Esophagus muscularis mucosa (tissue), 4 donors: ENCODE measurements around the gene KLHL10. TPM values are rescaled to one million over a fixed set of nuclear protein-coding genes. Genes with fewer than 3 reads are reported as not detected.
"Not testable (repeated sequence)": the region's sequence is repeated elsewhere in the genome, so short reads cannot be mapped to it uniquely, and the experiment has no call there.

ENCODE experiments used
- DNase-seq: peaks from one replicate; pipeline ENCODE4 v3.0.0-alpha.2; 2017; ENCODE audit errors: extremely low spot score
- H3K27ac ChIP-seq, 4 donors: fragments of 200-600 bp; sonication (generic); replicated peaks in 1 of 4; 1 replicate in 3 of 4; 2 replicates in 1 of 4; pipeline ENCODE4 v1.5.1; 2016 to 2019; ENCODE audit warnings: mild to moderate bottlenecking in 1 of 4
- H3K27me3 ChIP-seq, 4 donors: fragments of 200-600 bp; sonication (generic); one replicate each; pipeline versions ENCODE4 v1.5.1 to v1.6.0; 2016 to 2019
- H3K36me3 ChIP-seq, 4 donors: fragments of 200-600 bp; sonication (generic); one replicate each; pipeline ENCODE4 v1.5.1; 2016 to 2019
- H3K4me1 ChIP-seq, 4 donors: fragments of 200-600 bp; sonication (generic); one replicate each; pipeline ENCODE4 v1.5.1; 2016 to 2019
- H3K4me3 ChIP-seq, 4 donors: fragments of 200-600 bp; sonication (generic); 1 replicate in 2 of 4; 2 replicates in 2 of 4; pipeline ENCODE4 v1.5.1; 2016 to 2019; ENCODE audit warnings: mild to moderate bottlenecking in 4 of 4, moderate library complexity in 1 of 4
- H3K9me3 ChIP-seq, 4 donors: fragments of 200-600 bp; sonication (generic); 1 replicate in 3 of 4; 2 replicates in 1 of 4; pipeline ENCODE4 v1.5.1; 2016 to 2019
- CTCF ChIP-seq, 3 experiments: fragments of 200-600 bp in 2 of 3; fragments of 450-650 bp in 1 of 3; sonication (generic) in 2 of 3; IDR thresholded peaks; one replicate each; pipeline ENCODE4 v1.5.1; 2017 to 2019; ENCODE audit warnings: antibody characterized with exemption in 3 of 3, mild to moderate bottlenecking in 2 of 3, moderate library complexity in 1 of 3
- EP300 ChIP-seq: sonication (generic); formaldehyde crosslinking; IDR thresholded peaks from one replicate; pipeline ENCODE4 v1.6.1; 2017; ENCODE audit warnings: antibody characterized with exemption
- POLR2A ChIP-seq: fragments of 450-650 bp; IDR thresholded peaks from one replicate; pipeline ENCODE4 v1.6.1; 2017; ENCODE audit warnings: antibody characterized with exemption, moderate library complexity, mild to moderate bottlenecking, low read depth
- POLR2AphosphoS5 ChIP-seq, 2 donors: sonication (generic); formaldehyde crosslinking; IDR thresholded peaks; one replicate each; pipeline ENCODE4 v1.6.1; 2017; ENCODE audit warnings: antibody characterized with exemption in 2 of 2
- WGBS: methylation state at CpG from one replicate; pipeline ENCODE4 v1.1.5; 2018; 5-methylcytosine and 5-hydroxymethylcytosine counted together
- intact Hi-C: fragments of 100-400 bp; cut with DNase I; formaldehyde crosslinking; loops from one replicate; pipeline ENCODE4 v1.15.1; 2023
- total RNA-seq, 4 donors: library from RNA; depleted of rRNA; stranded (reverse); fragments of >200 nt; gene quantifications; one replicate each; pipeline versions ENCODE4 v1.1.0 to v1.2.1, GENCODE V29; 2016

KLHL10 gene
- total RNA-seq, 4 donors from 2014 or later = 1.7 to 3.0 (median 2.7) TPM

GRCh38 chr17:41870097-41870496, 32.5 kb downstream of the KLHL10 start:
- whole genome bisulfite sequencing = 97% methylated on average over 2 of the region's 2 CpGs
- no peak overlapping the region for H3K27ac ChIP-seq
- no peak for TF ChIP-seq CTCF (IDR thresholded peaks at IDR 0.05)
- TF ChIP-seq POLR2A = no peak
- no peaks in the 10 kb centered on the region for H3K9me3 ChIP-seq
- H3K27me3 ChIP-seq = no peaks in the 10 kb centered on the region
- peaks cover 0 to 3% (median 2%) of the 10 kb centered on the region in 4 donors for H3K4me1 ChIP-seq
- DNase-seq = no peak
- intact Hi-C loops = no loop called here
- H3K36me3 ChIP-seq = peaks cover 31 to 84% (median 76%) of the 10 kb centered on the region in 4 donors
- no peak overlapping the region for H3K4me3 ChIP-seq

- Histone ChIP-seq H3K36me3 (peaks cover 31 to 84% (median 76%) of the 10 kb centered on the region in 4 donors), H3K27ac (no peak overlapping the region), H3K4me1 (peaks cover 0 to 1% (median 0%) of the 10 kb centered on the region in 4 donors), H3K4me3 (no peak overlapping the region), H3K27me3 (no peaks in the 10 kb centered on the region), H3K9me3 (no peaks in the 10 kb centered on the region)
- TF ChIP-seq POLR2A = no peak
- intact Hi-C loops = no loop called here
- DNase-seq = no peak
- 88% methylated on average over 7 of the region's 7 CpGs for WGBS
These were observed 33.0 kb downstream of the KLHL10 start for GRCh38 chr17:41870627-41871026.

- H3K4me1 ChIP-seq = no peaks in the 10 kb centered on the region
- no peak for TF ChIP-seq EP300
- DNase-seq = no peak
- intact Hi-C loops = no loop called here
- 87% methylated on average over 4 of the region's 10 CpGs for WGBS
- no peak overlapping the region for H3K27ac ChIP-seq
- H3K27me3 ChIP-seq = no peaks in the 10 kb centered on the region
- H3K36me3 ChIP-seq = peaks cover 31 to 87% (median 80%) of the 10 kb centered on the region in 4 donors
- H3K9me3 ChIP-seq = no peaks in the 10 kb centered on the region
- H3K4me3 ChIP-seq = no peak overlapping the region
These were observed 34.2 kb downstream of the KLHL10 start for GRCh38 chr17:41871789-41872188.

- no peaks in the 10 kb centered on the region for H3K27me3 ChIP-seq
- DNase-seq = no peak
- intact Hi-C loops = no loop called here
- WGBS = 96% methylated on average over 10 of the region's 10 CpGs
- peaks cover 45 to 90% (median 83%) of the 10 kb centered on the region in 4 donors for H3K36me3 ChIP-seq
- H3K4me1 ChIP-seq = no peaks in the 10 kb centered on the region
- no peak overlapping the region for H3K27ac ChIP-seq
- TF ChIP-seq POLR2A = no peak
- no peak for TF ChIP-seq POLR2AphosphoS5 (IDR thresholded peaks at IDR 0.05)
- TF ChIP-seq CTCF (IDR thresholded peaks at IDR 0.05) = no peak
- no peak for TF ChIP-seq EP300
- no peaks in the 10 kb centered on the region for H3K9me3 ChIP-seq
- no peak overlapping the region for H3K4me3 ChIP-seq
These were observed 36.1 kb downstream of the KLHL10 start for GRCh38 chr17:41873559-41874292.

GRCh38 chr17:41874293-41874670, 36.7 kb downstream of the KLHL10 start:
- H3K4me3 ChIP-seq, H3K27ac ChIP-seq, DNase-seq, H3K27me3 ChIP-seq, H3K4me1 ChIP-seq, intact Hi-C loops, H3K9me3 ChIP-seq: not testable (repeated sequence)
- WGBS = 92% methylated on average over 9 of the region's 9 CpGs
- peaks cover 41 to 89% (median 85%) of the 10 kb centered on the region in 4 donors for H3K36me3 ChIP-seq

GRCh38 chr17:41880130-41880529, 42.5 kb downstream of the KLHL10 start:
- intact Hi-C loops = no loop called here
- DNase-seq = no peak
- H3K9me3 ChIP-seq = no peaks in the 10 kb centered on the region
- peaks cover 57 to 88% (median 78%) of the 10 kb centered on the region in 4 donors for H3K36me3 ChIP-seq
- H3K4me3 ChIP-seq = no peak overlapping the region
- no peak overlapping the region for H3K27ac ChIP-seq
- no peaks in the 10 kb centered on the region for H3K4me1 ChIP-seq
- no peaks in the 10 kb centered on the region for H3K27me3 ChIP-seq
- no peak for TF ChIP-seq POLR2AphosphoS5 (IDR thresholded peaks at IDR 0.05)
- no peak for TF ChIP-seq POLR2A
- 93% methylated on average over 4 of the region's 4 CpGs for WGBS

- Histone ChIP-seq H3K27ac (no peak overlapping the region), H3K9me3 (no peaks in the 10 kb centered on the region), H3K4me3 (no peak overlapping the region), H3K27me3 (no peaks in the 10 kb centered on the region), H3K36me3 (peaks cover 74 to 98% (median 88%) of the 10 kb centered on the region in 4 donors), H3K4me1 (no peaks in the 10 kb centered on the region)
- TF ChIP-seq CTCF (IDR thresholded peaks at IDR 0.05) (no peak), POLR2AphosphoS5 (IDR thresholded peaks at IDR 0.05) (no peak), POLR2A (no peak), EP300 (no peak)
- no peak for DNase-seq
- intact Hi-C loops = no loop called here
- 88% methylated on average over 6 of the region's 6 CpGs for WGBS
These were observed 45.1 kb downstream of the KLHL10 start for GRCh38 chr17:41882756-41883155.
